NCI-H146 treated with DMSO at 0.1 percent for 48 hours (cell line): ENCODE results near the gene LILRB1.
"Not testable (repeated sequence)": the region's sequence is repeated elsewhere in the genome, so short reads cannot be mapped to it uniquely, and the experiment has no call there.

Experiments used
- DNase-seq: peaks from one replicate; lab custom pipeline; 2025; ENCODE audit not compliant: unreplicated experiment; lab: John Stamatoyannopoulos, UW

LILRB1 gene

GRCh38 chr19:54661846-54662481, 31.7 kb downstream of the LILRB1 start:
- DNase-seq, result no peak

GRCh38 chr19:54662730-54663129, 32.4 kb downstream of the LILRB1 start, which contains the start of gene LILRB4:
Gene LILRB4 (plus strand): TSS chr19:54662985. CDS start chr19:54663034, 49 bp downstream.
- no peak for DNase-seq

- no peak for DNase-seq
Observed at GRCh38 chr19:54665530-54665929, 35.2 kb downstream of the LILRB1 start.

GRCh38 chr19:54667217-54667616, 36.9 kb downstream of the LILRB1 start:
- no peak for DNase-seq

GRCh38 chr19:54668353-54668752, 38.1 kb downstream of the LILRB1 start:
- no peak for DNase-seq

- no peak for DNase-seq
Observed at GRCh38 chr19:54670576-54671357, 40.5 kb downstream of the LILRB1 start.

- DNase-seq, result no peak
Observed at GRCh38 chr19:54673222-54673621, 42.9 kb downstream of the LILRB1 start.

- peak; percentile 12 for DNase-seq
Observed at GRCh38 chr19:54674021-54674617, 43.8 kb downstream of the LILRB1 start.

- peak; percentile 23 for DNase-seq
Observed at GRCh38 chr19:54676210-54676834, 46.0 kb downstream of the LILRB1 start.

GRCh38 chr19:54677217-54677616, 46.9 kb downstream of the LILRB1 start:
- no peak for DNase-seq

- DNase-seq, result not testable (repeated sequence)
Observed at GRCh38 chr19:54681596-54681995, 51.3 kb downstream of the LILRB1 start.

- no peak for DNase-seq
Observed at GRCh38 chr19:54682306-54682856, 52.1 kb downstream of the LILRB1 start.

GRCh38 chr19:54684527-54684926, 54.2 kb downstream of the LILRB1 start:
- DNase-seq, result no peak
